ENCODE results near the gene SHISAL1.

The SHISAL1 gene

DNA sequence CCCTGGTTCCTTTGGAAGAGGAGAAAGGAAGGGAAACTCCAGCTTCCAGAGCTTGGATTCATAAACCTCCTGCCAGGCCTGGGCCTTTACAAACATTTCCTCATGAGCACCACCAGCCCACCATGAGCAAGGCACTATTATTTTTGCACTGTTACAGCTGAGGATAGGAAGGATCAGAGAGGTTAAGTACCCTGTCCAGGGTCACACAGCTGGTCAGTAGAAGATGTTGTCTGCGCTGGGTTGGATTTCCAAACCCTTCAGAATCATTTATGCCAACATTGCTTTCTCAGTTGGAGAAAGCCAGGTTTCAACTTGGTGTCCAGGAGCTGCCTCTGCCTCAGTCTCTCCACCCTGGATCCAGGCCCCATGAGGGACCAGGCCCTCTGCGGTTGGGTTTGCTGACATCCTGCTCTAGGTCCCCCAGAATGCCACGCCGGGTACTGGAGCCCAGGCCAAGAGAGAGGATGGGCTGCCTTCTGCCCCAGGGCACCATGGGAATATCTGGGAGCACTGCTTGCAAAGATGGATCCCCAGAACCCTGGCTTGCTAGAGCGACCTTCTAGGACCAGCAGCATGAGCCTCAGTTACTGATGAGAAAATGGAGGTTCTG lies 29.7 kb upstream of the SHISAL1 start:
- no peak for DNase-seq

- no peak for DNase-seq
Observed at GRCh38 chr22:44341431-44342346, 28.9 kb upstream of the SHISAL1 start.

DNA sequence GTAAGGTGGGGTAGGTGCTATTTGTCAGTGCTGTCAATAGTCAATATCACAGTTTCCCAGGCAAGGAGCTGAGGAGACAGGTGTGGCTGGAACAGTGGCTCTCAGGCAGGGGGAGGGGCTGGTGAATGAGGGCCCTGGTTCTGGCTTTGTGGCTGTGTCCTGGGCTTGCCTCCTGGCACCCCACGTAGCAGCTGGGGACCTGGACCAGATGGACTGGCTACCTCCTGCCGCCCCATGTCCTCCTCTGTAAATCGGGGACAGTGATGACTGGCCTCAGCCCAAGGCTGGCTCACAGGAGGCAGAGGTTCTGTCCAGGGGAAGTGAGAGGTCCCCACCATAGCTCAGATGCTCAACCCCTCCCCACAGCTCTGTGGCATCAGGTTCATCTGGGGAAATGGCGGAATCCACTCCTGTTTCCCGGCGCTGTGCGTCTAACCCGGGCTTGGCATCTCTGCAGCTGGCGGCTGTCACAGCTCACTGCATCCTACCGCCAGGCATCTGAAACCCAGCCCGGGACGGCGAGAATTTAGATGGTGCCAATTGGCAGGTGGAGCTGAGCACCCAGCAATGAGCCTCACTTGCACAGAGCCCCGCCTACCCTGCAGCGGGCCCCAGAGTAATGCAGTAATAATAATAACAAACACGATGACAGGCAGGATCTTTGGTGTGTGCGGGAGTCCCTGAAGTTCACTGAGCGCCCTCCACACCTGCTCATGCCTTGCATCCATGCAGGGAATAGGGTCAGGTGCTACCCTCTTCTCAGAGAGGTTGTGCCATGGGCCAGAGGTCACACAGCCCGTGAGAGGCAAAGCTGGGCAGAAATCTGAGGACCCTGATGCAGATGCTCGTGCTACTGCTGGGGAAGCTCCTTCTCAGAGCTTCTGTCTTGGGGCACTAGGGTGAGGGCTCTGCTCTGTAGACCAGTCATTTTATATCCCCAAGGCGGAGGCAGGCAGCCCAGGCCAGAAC lies 27.8 kb upstream of the SHISAL1 start:
- DNase-seq: no peak

DNA sequence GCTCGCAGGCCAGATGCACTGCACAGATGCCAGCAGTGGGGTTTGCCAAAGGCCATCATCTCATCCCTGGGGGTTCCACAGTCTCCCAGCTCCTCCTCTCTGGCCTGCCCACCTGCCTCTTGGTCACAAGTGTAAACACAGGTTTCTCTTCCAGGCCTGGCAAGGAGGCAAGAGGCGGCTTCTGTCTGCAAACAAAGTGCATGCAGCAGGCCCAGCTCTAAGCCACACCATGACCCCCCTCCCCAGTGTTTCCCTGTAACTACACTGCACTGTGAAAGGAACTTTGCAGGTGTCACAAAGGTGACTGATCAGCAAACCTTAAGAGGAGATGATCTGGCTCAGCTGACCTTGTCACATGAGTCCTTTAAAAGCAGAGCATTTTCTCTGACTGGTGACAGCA lies 26.2 kb upstream of the SHISAL1 start:
- DNase-seq: no peak

DNA sequence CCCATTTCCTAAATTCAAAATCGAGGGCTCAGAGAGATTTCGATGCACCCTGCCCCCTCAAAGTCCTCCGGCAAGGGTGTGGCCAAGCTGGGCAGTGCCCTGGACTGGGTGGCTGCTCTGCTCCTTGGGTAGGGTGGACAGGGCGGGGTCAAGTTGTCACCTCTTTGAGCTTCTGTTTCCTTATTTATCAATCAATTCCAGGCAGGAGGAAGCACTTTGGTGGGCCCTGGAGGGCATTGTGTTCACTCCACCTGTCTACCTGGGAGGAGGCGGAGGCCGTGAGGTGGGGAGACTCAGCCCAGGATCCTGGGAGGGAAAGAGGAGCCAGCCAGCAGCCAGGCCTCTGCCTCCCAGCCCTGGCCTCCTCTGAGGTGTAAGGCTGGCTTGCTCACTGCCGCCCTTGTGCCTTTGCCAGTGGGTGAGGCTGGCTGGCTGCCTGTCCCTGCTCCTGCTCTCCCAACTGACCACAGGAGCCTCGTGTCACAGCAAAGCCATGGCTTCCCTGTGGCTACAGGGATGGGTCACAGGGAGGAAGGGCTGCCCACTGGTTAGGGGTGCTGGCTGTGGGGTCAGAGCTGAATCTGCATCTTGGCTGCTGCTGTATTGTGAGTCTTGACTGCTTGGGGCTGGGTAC lies 25.5 kb upstream of the SHISAL1 start:
- DNase-seq: no peak

DNA sequence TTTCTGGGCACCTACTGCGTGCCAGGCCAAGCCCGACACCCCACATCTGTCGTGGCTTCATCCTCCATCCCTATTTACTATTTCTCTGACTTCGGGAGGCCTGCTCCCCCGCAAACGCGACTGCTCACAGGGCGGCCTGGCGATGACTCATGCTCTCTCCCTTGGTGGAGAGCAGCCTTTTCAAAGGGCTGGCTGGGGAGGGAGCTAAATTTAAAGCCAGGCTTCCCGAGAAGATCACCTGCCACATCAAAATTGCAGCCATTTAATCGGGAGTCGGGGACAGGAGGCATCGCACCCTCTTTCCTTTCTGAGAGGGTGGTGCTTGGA lies 24.9 kb upstream of the SHISAL1 start:
- DNase-seq: peak in 1 of 2 donors; percentile 9

DNA sequence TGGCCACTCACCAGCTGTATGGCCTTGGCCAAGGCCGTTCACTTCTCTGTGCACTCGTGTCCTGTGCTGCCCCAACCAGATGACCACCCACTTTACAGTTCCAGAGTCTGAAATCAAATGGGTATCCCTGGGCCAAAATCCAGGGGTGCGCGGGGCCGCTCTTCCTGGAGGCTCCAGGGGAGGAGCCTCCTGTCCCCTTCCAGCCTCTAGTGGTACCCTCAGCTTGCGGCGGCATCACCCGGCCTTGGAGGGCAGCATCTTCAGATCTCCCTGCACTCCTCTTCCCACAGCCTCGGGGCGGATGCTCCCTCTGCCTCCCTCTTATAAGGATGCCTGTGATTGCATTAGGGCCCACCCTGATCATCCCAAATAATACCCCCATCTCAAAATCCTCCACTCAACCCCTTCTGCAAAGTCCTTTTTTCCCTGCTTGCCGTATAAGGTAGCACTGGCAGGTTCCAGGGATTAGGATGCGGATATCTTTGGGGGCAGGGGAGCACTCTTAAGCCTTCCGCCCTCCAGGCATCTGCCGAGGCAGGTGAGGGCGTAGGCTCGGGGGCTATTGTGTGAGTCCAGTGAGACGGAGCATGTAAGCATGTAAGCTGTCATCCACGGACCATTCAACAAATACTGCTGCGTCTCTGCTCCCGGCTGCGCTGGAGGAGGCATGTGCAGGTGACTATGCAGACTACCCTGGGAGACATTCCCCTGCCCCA lies 24.4 kb upstream of the SHISAL1 start:
- DNase-seq: no peak

DNA sequence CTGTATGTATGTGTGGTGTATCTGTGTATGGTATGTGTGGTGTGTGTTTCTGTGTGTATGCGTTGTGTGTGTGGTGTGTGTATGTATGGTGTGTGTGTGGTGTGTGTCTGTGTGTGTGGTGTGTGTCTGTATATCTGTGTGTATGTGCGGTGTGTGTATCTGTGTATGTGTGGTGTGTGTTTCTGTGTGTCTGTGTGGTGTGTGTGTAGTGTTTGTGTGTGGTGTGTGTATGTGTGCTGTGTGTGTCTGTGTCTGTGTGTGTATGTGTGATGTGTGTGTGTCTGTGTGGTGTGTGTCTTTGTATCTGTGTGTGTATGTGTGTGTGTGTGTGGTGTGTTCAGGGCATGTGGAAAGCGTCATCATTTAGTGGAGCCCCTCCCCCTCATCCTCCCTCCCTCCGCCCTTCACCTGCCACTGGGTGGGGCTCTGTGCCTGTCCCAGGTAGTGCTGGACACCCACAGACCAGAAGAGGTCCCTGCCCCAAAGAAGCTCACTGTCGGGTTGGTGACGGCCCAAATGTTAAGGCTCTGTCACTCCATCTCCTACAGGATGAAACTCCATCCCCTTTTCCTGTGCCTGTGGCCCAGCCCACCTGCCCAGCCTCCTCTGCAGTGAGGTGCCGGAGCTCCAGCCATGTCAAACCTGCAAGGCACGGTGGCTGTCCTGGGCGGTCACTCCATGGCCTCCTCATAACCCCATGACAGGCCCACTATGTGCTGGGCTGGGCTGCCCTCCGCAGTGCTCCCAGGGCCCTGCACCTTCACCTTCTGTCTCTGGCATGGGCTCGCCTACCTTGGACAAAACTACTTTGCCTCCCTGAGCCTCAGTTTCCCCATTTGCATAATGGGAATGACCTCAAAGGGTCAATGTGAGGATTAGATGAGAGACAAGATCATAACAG lies 23.4 kb upstream of the SHISAL1 start:
- DNase-seq: no peak

DNA sequence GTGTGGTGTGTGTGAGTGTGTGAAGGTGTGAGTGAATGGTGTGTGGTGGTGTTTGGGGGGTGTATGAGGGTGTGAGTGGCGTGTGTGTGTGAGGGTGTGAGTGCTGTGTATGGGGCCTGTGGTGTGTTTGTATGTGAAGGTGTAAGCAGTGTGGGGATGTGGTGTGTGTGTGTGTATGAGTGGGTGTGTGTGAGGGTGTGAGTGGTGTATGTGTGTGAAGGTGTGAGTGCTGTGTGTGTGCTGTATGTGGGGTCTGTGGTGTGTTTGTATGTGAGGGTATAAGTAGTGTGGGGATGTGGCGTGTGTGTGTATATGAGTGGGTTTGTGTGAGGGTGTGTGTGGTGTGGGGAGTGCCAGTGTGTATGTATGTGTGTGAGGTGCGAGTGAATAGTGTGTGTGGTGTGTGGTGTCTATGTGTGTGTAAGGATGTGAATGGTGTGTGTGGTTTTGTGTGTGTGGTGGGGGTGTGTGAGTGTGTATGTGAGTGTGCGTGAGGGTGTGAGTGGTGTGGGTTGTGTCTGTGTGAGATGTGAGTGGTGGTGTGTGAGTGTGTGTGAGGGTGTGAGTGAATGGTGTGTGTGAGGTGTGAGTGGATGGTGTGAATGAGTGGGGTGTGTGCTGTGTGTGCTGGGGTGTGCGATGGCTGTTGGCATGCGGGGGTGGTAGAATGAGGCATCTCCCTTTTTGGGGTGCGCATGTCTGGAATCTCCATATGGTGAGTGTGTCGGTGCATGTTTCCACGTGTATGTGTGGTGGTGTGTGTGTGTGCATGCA lies 22.5 kb upstream of the SHISAL1 start:
- no peak for DNase-seq

- DNase-seq: no peak
Observed at GRCh38 chr22:44333847-44334635, 21.3 kb upstream of the SHISAL1 start.

GRCh38 chr22:44332946-44333345 lies 20.2 kb upstream of the SHISAL1 start:
- no peak for DNase-seq

DNA sequence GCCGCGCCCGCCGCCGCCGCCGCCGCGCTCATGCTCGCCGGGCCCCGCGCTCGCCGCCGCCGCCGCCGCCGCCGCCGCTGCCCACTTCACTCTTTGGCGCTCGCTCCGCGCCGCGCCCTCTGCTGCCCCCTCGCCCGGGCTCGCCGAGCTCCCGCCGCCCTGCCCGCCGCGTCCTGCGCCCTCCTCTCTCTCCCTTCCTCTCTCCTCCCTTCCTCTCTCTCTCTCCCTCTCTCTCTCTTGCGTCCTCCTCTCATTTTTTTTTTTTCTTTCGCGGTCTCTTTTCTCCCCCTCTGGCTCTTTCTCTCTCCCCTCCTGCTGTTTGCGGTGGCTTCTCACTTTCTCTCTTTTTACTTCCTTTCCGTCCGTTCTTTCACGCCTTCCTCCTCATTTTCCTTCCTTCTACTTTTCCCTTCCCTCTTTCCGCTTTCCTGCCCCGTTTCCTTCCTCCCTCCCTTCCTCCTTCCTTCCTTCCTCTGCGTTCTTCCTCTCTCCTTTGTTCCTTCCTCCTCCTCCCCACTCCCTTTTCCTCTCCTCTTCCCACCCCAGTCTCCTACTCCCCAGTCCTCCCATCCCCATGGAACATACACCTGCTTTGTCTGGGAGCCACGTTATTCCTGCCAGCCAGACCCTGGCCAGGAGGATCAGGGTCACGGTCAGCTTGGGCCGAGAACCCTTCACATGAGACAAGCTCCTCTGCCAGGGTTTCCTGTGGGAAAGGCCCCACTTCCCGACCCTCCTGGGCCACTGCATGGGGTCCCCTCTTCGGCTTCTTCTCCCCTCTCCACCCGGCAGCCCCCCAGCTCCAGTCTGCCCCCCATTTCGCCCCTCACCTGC lies 19.3 kb upstream of the SHISAL1 start:
- DNase-seq: no peak

DNA sequence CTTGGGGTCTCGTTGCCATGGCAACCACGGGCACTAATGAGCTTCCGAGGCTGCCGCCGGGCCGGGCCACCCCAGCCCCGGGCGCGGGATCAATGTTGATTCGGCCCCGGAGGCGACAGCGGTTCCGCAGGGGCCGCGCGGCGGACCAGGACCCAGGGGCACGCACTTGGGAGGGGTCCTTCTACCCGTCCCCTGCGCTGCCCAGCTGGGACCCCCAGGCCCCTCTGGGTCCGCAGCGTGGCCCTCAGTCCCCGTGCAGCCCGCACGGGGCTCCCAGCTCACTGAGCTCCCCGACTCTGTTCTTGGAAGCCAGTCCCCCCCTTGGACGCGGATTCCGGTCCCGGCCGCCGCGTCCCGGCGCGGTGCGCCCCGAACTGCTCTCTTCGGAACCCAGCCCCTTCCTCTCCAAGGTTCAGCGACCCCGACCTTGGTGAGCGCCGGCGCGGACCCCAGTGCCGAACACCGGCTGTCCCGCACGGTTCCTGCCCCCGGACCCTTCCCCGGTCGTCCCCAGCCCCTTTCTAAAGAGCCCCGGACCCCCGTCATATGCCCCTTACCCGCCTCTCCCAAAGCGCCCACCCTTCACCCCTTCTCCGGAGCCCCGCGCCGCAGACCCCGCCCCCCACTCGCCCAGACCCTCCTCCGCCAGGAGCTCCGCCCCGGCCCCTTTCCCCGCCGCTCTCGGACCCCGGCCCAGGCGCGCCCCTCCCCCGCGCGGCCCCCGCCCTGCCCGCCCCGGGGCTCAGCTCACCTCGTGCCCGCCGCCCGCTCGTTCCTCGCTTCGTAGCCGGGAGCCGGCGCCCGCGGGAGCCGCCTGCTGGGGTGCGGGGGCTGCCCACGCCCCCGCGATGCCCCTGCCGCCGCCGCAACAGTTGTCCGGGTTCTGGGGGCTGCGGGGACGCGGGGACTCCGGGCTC lies 18.3 kb upstream of the SHISAL1 start:
- DNase-seq: no peak

DNA sequence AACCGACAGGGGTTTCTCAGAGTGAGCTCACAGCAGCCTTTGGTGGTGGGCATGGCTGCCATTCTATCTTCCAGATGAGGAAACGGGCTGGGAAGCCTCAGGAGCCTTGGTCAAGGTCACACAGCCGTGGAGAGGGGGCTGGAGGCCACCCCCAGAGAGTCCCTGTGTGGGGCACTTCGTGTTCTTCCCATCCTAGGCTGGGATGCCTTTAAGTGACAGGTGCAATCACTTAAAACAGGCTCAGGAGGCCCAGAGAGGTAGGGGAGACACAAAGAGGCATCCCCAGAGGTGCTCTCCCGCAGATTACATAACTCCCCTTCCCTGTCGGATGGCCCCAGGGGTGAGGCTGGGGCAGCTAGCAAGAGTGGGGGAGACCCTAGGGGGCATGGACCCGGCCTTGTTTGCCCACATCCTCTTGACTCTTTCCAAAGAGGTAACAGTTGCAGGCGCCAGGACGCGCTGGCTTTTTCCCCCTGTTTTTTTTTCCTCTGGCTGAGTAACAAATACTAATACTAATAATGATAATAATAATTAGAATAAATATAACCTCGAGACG lies 17.5 kb upstream of the SHISAL1 start:
- DNase-seq: no peak

- no peak for DNase-seq
Observed at GRCh38 chr22:44329179-44329796, 16.5 kb upstream of the SHISAL1 start.

DNA sequence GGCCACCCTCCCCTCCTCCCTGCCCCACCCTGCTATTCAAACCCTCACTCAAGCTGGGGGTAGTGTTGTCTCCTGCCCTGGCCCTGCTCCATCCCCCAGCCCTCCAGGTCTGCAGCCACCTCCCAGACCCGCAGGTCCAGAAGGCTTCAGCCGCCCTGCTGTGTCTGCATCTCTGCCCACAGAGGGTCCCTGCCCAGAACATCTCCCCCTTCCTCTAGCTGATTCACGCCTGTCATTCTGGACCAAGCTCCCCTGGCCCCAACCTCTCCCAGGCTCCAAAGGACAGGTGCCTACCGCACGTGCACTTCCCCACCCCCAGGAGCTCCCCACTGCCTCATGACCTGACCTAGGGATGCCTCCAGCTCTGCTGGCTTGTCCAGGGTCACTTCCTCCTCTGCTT lies 16.0 kb upstream of the SHISAL1 start:
- no peak for DNase-seq

All from inflammatory macrophage (primary cell).